ENCODE data around the gene HDAC4.

HDAC4 gene

DNA sequence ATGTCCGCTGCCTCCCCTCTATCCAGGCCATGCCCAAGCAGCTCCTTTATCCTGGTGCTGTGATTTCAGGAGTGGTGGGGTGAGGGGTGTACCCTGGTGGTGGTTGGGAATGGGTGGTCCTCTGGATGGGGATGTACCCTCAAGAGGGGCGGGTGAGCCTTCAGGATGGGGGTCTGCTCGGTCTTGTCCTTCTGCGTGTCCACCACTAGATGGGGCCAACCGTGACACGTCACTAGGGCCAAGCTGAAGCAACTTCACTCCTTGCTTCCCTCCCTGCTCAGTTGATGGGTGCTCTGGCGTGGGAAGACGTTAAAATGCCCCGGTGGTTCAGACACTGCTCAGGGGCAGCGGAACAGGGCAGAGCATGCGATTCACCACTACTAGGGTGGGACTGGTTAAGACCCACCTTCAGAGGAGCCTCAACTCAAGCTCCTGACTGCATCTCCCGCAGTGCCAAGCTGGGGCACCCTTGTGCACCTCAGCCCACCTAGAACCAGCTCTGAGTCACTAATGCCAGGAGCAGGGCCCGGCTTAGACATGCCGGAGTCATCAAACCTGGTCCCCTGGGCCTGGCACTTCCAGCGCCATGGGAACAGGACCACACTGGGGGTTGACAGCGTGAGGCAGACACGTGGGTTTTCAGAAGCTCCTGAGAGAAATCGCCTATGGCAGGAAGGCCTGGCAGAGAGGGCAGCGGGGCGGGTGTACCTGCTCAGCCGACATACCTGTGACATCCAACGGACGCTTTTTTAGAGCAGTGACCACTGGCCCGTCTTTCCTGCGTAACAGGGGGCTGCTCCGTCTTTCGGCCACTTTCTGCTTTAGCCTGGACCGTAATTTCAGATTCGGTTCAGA, 256.7 kb downstream of the HDAC4 start:
- no peak for TF ChIP-seq EZH2phosphoT487 (IDR thresholded peaks at IDR 0.05; ENCODE audit: borderline replicate concordance)
- TF ChIP-seq, protein P1, sequence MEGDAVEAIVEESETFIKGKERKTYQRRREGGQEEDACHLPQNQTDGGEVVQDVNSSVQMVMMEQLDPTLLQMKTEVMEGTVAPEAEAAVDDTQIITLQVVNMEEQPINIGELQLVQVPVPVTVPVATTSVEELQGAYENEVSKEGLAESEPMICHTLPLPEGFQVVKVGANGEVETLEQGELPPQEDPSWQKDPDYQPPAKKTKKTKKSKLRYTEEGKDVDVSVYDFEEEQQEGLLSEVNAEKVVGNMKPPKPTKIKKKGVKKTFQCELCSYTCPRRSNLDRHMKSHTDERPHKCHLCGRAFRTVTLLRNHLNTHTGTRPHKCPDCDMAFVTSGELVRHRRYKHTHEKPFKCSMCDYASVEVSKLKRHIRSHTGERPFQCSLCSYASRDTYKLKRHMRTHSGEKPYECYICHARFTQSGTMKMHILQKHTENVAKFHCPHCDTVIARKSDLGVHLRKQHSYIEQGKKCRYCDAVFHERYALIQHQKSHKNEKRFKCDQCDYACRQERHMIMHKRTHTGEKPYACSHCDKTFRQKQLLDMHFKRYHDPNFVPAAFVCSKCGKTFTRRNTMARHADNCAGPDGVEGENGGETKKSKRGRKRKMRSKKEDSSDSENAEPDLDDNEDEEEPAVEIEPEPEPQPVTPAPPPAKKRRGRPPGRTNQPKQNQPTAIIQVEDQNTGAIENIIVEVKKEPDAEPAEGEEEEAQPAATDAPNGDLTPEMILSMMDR (conservative IDR thresholded peaks at IDR 0.05; ENCODE audit: low read length), result peak; percentile 80
- no peaks in the 10 kb centered on the region for H3F3A ChIP-seq (ENCODE audit: low read depth)
- H3K4me3 ChIP-seq (ENCODE audit: low read length, poor library complexity, severe bottlenecking), result no peak overlapping the region
- no peaks in the 10 kb centered on the region for H4K20me1 ChIP-seq (ENCODE audit: insufficient read depth, low read length, poor library complexity, severe bottlenecking)
- no peak overlapping the region for H3K9ac ChIP-seq (ENCODE audit: low read depth, low read length, poor library complexity, severe bottlenecking)
- H3K9me3 ChIP-seq (ENCODE audit: insufficient read depth, low read depth, low read length), result no peaks in the 10 kb centered on the region
- no peaks in the 10 kb centered on the region for H3K4me1 ChIP-seq (ENCODE audit: insufficient read depth, low read length, poor library complexity, severe bottlenecking)
- no peaks in the 10 kb centered on the region for H3K27me3 ChIP-seq (ENCODE audit: insufficient read depth, low read length, poor library complexity, severe bottlenecking)
- no peaks in the 10 kb centered on the region for H3K9me2 ChIP-seq (replicated peaks; ENCODE audit: low read depth, low read length)
- no peaks in the 10 kb centered on the region for H3K79me2 ChIP-seq (ENCODE audit: insufficient read depth, low read length)
- H2AFZ ChIP-seq (ENCODE audit: low read length), result no peak overlapping the region
- H3K4me2 ChIP-seq (ENCODE audit: low read depth, low read length, poor library complexity, severe bottlenecking), result no peak overlapping the region
- peaks cover 16% of the 10 kb centered on the region; the same call in 1 of the 2 replicates for H3K36me3 ChIP-seq (ENCODE audit: insufficient read depth, low read length)

DNA sequence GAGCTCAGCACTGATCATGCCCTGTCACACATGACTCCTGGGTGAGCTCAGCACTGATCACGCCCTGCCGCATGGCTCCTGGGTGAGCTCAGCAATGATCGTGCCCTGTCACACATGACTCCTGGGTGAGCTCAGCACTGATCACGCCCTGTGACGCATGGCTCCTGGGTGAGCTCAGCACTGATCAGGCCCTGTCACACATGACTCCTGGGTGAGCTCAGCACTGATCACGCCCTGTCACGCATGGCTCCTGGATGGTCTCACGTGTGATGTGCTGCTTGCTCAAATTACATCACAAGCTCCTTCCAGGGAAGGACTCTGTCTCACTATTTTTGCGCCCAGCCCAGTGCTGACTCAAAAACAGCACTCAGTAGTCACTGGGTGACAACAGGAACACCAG, 258.0 kb downstream of the HDAC4 start:
- no peaks in the 10 kb centered on the region for H3F3A ChIP-seq (ENCODE audit: low read depth)
- no peaks in the 10 kb centered on the region for H3K79me2 ChIP-seq (ENCODE audit: insufficient read depth, low read length)
- H4K20me1 ChIP-seq (ENCODE audit: insufficient read depth, low read length, poor library complexity, severe bottlenecking), result no peaks in the 10 kb centered on the region
- H2AFZ ChIP-seq (ENCODE audit: low read length), result no peak overlapping the region
- H3K27me3 ChIP-seq (ENCODE audit: insufficient read depth, low read length, poor library complexity, severe bottlenecking), result no peaks in the 10 kb centered on the region
- H3K9me3 ChIP-seq (ENCODE audit: insufficient read depth, low read depth, low read length), result no peaks in the 10 kb centered on the region
- peaks cover 3% of the 10 kb centered on the region for H3K4me1 ChIP-seq (ENCODE audit: insufficient read depth, low read length, poor library complexity, severe bottlenecking)
- no peak for TF ChIP-seq EZH2phosphoT487 (IDR thresholded peaks at IDR 0.05; ENCODE audit: borderline replicate concordance)
- TF ChIP-seq, protein P1 (conservative IDR thresholded peaks at IDR 0.05; ENCODE audit: low read length), result no peak
- H3K4me3 ChIP-seq (ENCODE audit: low read length, poor library complexity, severe bottlenecking), result no peak overlapping the region
- H3K4me2 ChIP-seq (ENCODE audit: low read depth, low read length, poor library complexity, severe bottlenecking), result no peak overlapping the region
- peaks cover 16% of the 10 kb centered on the region; the same call in 1 of the 2 replicates for H3K36me3 ChIP-seq (ENCODE audit: insufficient read depth, low read length)
- no peaks in the 10 kb centered on the region for H3K9me2 ChIP-seq (replicated peaks; ENCODE audit: low read depth, low read length)
- H3K9ac ChIP-seq (ENCODE audit: low read depth, low read length, poor library complexity, severe bottlenecking), result no peak overlapping the region

DNA sequence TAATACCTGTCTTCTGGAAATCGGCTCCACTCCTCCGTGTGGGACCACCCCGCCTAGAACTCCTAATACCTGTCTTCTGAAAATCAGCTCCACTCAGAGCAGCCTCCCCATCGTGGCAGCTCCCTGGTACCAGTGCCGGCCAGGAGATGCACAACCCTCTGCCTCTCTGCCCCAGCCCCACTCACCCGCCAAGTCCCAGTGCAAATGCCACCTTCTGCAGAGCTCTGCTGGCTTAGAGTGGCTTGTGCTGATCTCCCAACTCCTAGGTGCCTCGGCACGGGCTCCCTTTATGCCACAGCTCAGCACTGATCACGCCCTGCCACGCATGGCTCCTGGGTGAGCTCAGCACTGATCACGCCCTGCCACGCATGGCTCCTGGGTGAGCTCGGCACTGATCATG, 258.5 kb downstream of the HDAC4 start:
- Histone ChIP-seq H3K4me1 (ENCODE audit: insufficient read depth, low read length, poor library complexity, severe bottlenecking) (peaks cover 4% of the 10 kb centered on the region), H3K4me3 (ENCODE audit: low read length, poor library complexity, severe bottlenecking) (no peak overlapping the region), H3K9me2 (replicated peaks; ENCODE audit: low read depth, low read length) (no peaks in the 10 kb centered on the region), H3K79me2 (ENCODE audit: insufficient read depth, low read length) (no peaks in the 10 kb centered on the region), H3K4me2 (ENCODE audit: low read depth, low read length, poor library complexity, severe bottlenecking) (no peak overlapping the region), H3K9me3 (ENCODE audit: insufficient read depth, low read depth, low read length) (no peaks in the 10 kb centered on the region), H3K36me3 (ENCODE audit: insufficient read depth, low read length) (peaks cover 18% of the 10 kb centered on the region; the same call in 1 of the 2 replicates), H2AFZ (ENCODE audit: low read length) (no peak overlapping the region), H4K20me1 (ENCODE audit: insufficient read depth, low read length, poor library complexity, severe bottlenecking) (no peaks in the 10 kb centered on the region), H3F3A (ENCODE audit: low read depth) (no peaks in the 10 kb centered on the region), H3K9ac (ENCODE audit: low read depth, low read length, poor library complexity, severe bottlenecking) (no peak overlapping the region), H3K27me3 (ENCODE audit: insufficient read depth, low read length, poor library complexity, severe bottlenecking) (no peaks in the 10 kb centered on the region)
- TF ChIP-seq, protein P1 (conservative IDR thresholded peaks at IDR 0.05; ENCODE audit: low read length), result no peak
- no peak for TF ChIP-seq EZH2phosphoT487 (IDR thresholded peaks at IDR 0.05; ENCODE audit: borderline replicate concordance)

Data from Loucy (cell line).